H9 (cell line): Measurements from ENCODE around the gene TIAM2. TPM values are rescaled to one million over a fixed set of nuclear protein-coding genes. Genes with fewer than 3 reads are reported as not detected.

ENCODE experiments used
- DNase-seq: peaks from one replicate; pipeline ENCODE4 v3.0.0-alpha.2; 2017
- H2AFZ ChIP-seq: one replicate; pipeline ENCODE4 v1.6.1; 2013; ENCODE audit warnings: mild to moderate bottlenecking, low read length, control low read depth, moderate library complexity
- H2AK5ac ChIP-seq: 2 replicates; pipeline ENCODE4 v1.6.1; 2013; ENCODE audit warnings: low read length, control low read depth, mixed read lengths; ENCODE audit not compliant: insufficient read length
- H2BK120ac ChIP-seq: one replicate; pipeline ENCODE4 v1.6.1; 2013; ENCODE audit warnings: low read depth, mild to moderate bottlenecking, low read length, control low read depth, inconsistent platforms; ENCODE audit not compliant: poor library complexity, severe bottlenecking
- H2BK12ac ChIP-seq: 2 replicates; pipeline ENCODE4 v1.6.1; 2013; ENCODE audit warnings: low read length, control low read depth, mixed read lengths, low read depth; ENCODE audit not compliant: insufficient read length
- H2BK15ac ChIP-seq: 2 replicates; pipeline ENCODE4 v1.6.1; 2013; ENCODE audit warnings: low read depth, low read length, control low read depth
- H2BK20ac ChIP-seq: one replicate; pipeline ENCODE4 v1.6.1; 2013; ENCODE audit warnings: low read depth, mild to moderate bottlenecking, low read length, control low read depth, inconsistent platforms; ENCODE audit not compliant: poor library complexity, severe bottlenecking
- H2BK5ac ChIP-seq: 2 replicates; pipeline ENCODE4 v1.6.1; 2013; ENCODE audit warnings: low read length, control low read depth, mixed read lengths; ENCODE audit not compliant: insufficient read length
- H3K14ac ChIP-seq: 2 replicates; pipeline ENCODE4 v1.6.1; 2013; ENCODE audit warnings: low read length, control low read depth; ENCODE audit not compliant: insufficient read depth
- H3K18ac ChIP-seq: 2 replicates; pipeline ENCODE4 v1.6.1; 2013; ENCODE audit warnings: low read depth, mild to moderate bottlenecking, mixed read lengths, low read length, control low read depth; ENCODE audit not compliant: insufficient read length
- H3K23ac ChIP-seq: 2 replicates; pipeline ENCODE4 v1.6.1; 2013; ENCODE audit warnings: low read length, control low read depth, mixed read lengths, low read depth; ENCODE audit not compliant: insufficient read length
- H3K23me2 ChIP-seq: 2 replicates; pipeline ENCODE4 v1.6.1; 2013; ENCODE audit warnings: low read depth, mild to moderate bottlenecking, mixed read lengths, low read length, control low read depth; ENCODE audit not compliant: insufficient read length, poor library complexity, severe bottlenecking
- H3K27ac ChIP-seq: 2 replicates; pipeline ENCODE4 v1.5.1; 2013; ENCODE audit warnings: low read length, control low read depth, mixed read lengths, low read depth; ENCODE audit not compliant: insufficient read length
- H3K27me3 ChIP-seq: 2 replicates; pipeline ENCODE4 v1.6.1; 2013; ENCODE audit warnings: low read length, control low read depth, inconsistent platforms; ENCODE audit not compliant: insufficient read depth
- H3K4ac ChIP-seq: 2 replicates; pipeline ENCODE4 v1.6.1; 2013; ENCODE audit warnings: low read depth, mild to moderate bottlenecking, control low read depth, inconsistent platforms, low read length, moderate library complexity
- H3K4me1 ChIP-seq: 2 replicates; pipeline ENCODE4 v1.6.1; 2013; ENCODE audit warnings: low read length, control low read depth, inconsistent platforms; ENCODE audit not compliant: insufficient read depth
- H3K4me2 ChIP-seq: 2 replicates; pipeline ENCODE4 v1.6.1; 2013; ENCODE audit warnings: low read length, control low read depth, mixed read lengths; ENCODE audit not compliant: insufficient read length, insufficient read depth
- H3K56ac ChIP-seq: 2 replicates; pipeline ENCODE4 v1.6.1; 2013; ENCODE audit warnings: low read depth, mild to moderate bottlenecking, mixed read lengths, low read length, control low read depth; ENCODE audit not compliant: insufficient read length
- H3K79me1 ChIP-seq: 2 replicates; pipeline ENCODE4 v1.6.1; 2013; ENCODE audit warnings: low read depth, mild to moderate bottlenecking, moderate library complexity, low read length, control low read depth, inconsistent platforms; ENCODE audit not compliant: insufficient read depth, poor library complexity, severe bottlenecking
- H3K79me2 ChIP-seq: 2 replicates; pipeline ENCODE4 v1.6.1; 2013; ENCODE audit warnings: low read length, control low read depth, inconsistent platforms; ENCODE audit not compliant: insufficient read depth
- H3K9ac ChIP-seq: 2 replicates; pipeline ENCODE4 v1.6.1; 2013; ENCODE audit warnings: low read length, control low read depth, mixed read lengths; ENCODE audit not compliant: insufficient read length; ENCODE audit errors: extremely low read depth
- H3K9me3 ChIP-seq: one replicate; pipeline ENCODE4 v1.6.1; 2013; ENCODE audit warnings: low read depth, low read length, inconsistent platforms; ENCODE audit not compliant: control insufficient read depth
- H3T11ph ChIP-seq: one replicate; pipeline ENCODE4 v1.6.1; 2013; ENCODE audit warnings: mild to moderate bottlenecking, low read length, control low read depth, inconsistent platforms
- H4K20me1 ChIP-seq: one replicate; pipeline ENCODE4 v1.6.1; 2013; ENCODE audit not compliant: control insufficient read depth, insufficient read length, insufficient read depth
- H4K5ac ChIP-seq: 2 replicates; pipeline ENCODE4 v1.6.1; 2013; ENCODE audit warnings: low read depth, mild to moderate bottlenecking, mixed read lengths, low read length, control low read depth; ENCODE audit not compliant: insufficient read length
- H4K8ac ChIP-seq: replicated peaks from 2 replicates; pipeline ENCODE4 v1.6.1; 2013; ENCODE audit warnings: low read length, control low read depth, mixed read lengths, low read depth; ENCODE audit not compliant: insufficient read length
- H4K91ac ChIP-seq: 2 replicates; pipeline ENCODE4 v1.6.1; 2013; ENCODE audit warnings: low read depth, mild to moderate bottlenecking, moderate library complexity, mixed read lengths, low read length, control low read depth; ENCODE audit not compliant: insufficient read length
- H3K27ac Mint-ChIP-seq, 3 experiments: 2 replicates in 2 of 3; 3 replicates in 1 of 3; pipeline ENCODE4 v1.8.0; 2020 to 2021; ENCODE audit warnings: mixed read lengths in 3 of 3, mild to moderate bottlenecking in 1 of 3, moderate library complexity in 1 of 3
- H3K27me3 Mint-ChIP-seq: 2 replicates; pipeline ENCODE4 v1.8.0; 2021; ENCODE audit warnings: low read depth, mild to moderate bottlenecking, moderate library complexity, mixed read lengths
- H3K36me3 Mint-ChIP-seq, 3 experiments: 2 replicates in 2 of 3; 3 replicates in 1 of 3; pipeline ENCODE4 v1.8.0; 2020 to 2021; ENCODE audit warnings: low read depth in 3 of 3, mixed read lengths in 3 of 3; ENCODE audit not compliant: insufficient read depth in 1 of 3
- H3K4me1 Mint-ChIP-seq, 2 experiments: 2 replicates each; pipeline ENCODE4 v1.8.0; 2020; ENCODE audit warnings: mixed read lengths in 2 of 2
- H3K4me3 Mint-ChIP-seq, 2 experiments: 2 replicates in 1 of 2; 3 replicates in 1 of 2; pipeline ENCODE4 v1.8.0; 2020 to 2021; ENCODE audit warnings: mild to moderate bottlenecking in 2 of 2, mixed read lengths in 2 of 2, moderate library complexity in 1 of 2
- H3K9me3 Mint-ChIP-seq, 2 experiments: 2 replicates in 1 of 2; 3 replicates in 1 of 2; pipeline ENCODE4 v1.8.0; 2020; ENCODE audit warnings: mild to moderate bottlenecking in 2 of 2, mixed read lengths in 2 of 2, moderate library complexity in 1 of 2
- CTCF ChIP-seq: fragments of 200-600 bp; sonication (generic); conservative IDR thresholded peaks from 3 replicates; pipeline ENCODE4 v1.8.0; 2021; ENCODE audit warnings: antibody characterized with exemption, mild to moderate bottlenecking
- WGBS: extraction: QIAGEN DNeasy Blood & Tissue Kit; methylation state at CpG from one replicate; pipeline ENCODE4 v1.1.7; 2013; ENCODE audit warnings: missing lambda C conversion rate, low lambda C conversion rate, mixed read lengths; ENCODE audit not compliant: insufficient read length; ENCODE audit errors: extremely low coverage; 5-methylcytosine and 5-hydroxymethylcytosine counted together
- total RNA-seq: library from RNA; stranded (reverse); gene quantifications from 2 replicates; pipeline ENCODE4 v1.2.1, GENCODE V29; 2021

TIAM2 gene
- total RNA-seq, 1 experiment from 2014 or later = 6.3 TPM

- no peaks in the 10 kb centered on the region for H3K27me3 Mint-ChIP-seq
- no peak overlapping the region for H3K9ac ChIP-seq
These were observed 111.5 kb downstream of the TIAM2 start for GRCh38 chr6:155106456-155107115.

More at GRCh38 chr6:155106456-155107115, 111.5 kb downstream of the TIAM2 start:
- Histone ChIP-seq H3K56ac (no peak overlapping the region), H4K20me1 (no peaks in the 10 kb centered on the region), H3K18ac (no peak overlapping the region), H3T11ph (no peak overlapping the region), H4K8ac (no peak overlapping the region), H2BK20ac (no peak overlapping the region), H3K79me1 (peaks cover 2% of the 10 kb centered on the region), H3K79me2 (no peaks in the 10 kb centered on the region), H2BK120ac (no peak overlapping the region), H2AFZ (no peak overlapping the region), H3K9me3 (no peaks in the 10 kb centered on the region), H3K27me3 (no peaks in the 10 kb centered on the region), H4K5ac (no peak overlapping the region), H3K23ac (no peak overlapping the region), H3K4me1 (no peaks in the 10 kb centered on the region), H2BK15ac (no peak overlapping the region), H2BK12ac (no peak overlapping the region), H2AK5ac (no peak overlapping the region), H3K4me2 (no peak overlapping the region), H3K4ac (no peak overlapping the region), H3K27ac (no peak overlapping the region), H4K91ac (no peak overlapping the region), H3K14ac (no peak overlapping the region), H2BK5ac (no peak overlapping the region), H3K23me2 (no peaks in the 10 kb centered on the region)
- DNase-seq = no peak
- Mint-ChIP-seq H3K27ac (no peak overlapping the region; a peak in 1 of 7 replicates), H3K9me3 (no peaks in the 10 kb centered on the region), H3K36me3 (no peaks in the 10 kb centered on the region), H3K4me1 (peaks cover 24 to 28% of the 10 kb centered on the region in 2 experiments), H3K4me3 (no peak overlapping the region)
- no peak for TF ChIP-seq CTCF
- WGBS = no CpG with 5 or more reads among the region's 8 CpGs
